Caco-2 (cell line): ENCODE results near the gene VWA8. TPM values are rescaled to one million over a fixed set of nuclear protein-coding genes. Genes with fewer than 3 reads are reported as not detected.

ENCODE experiments used
- BruUV-seq: library from RNA; stranded (reverse); fragments of 400-500 nt; replicated peaks from 2 replicates; lab custom pipeline; 2021; lab: Mats Ljungman, UMichigan
- CTCF ChIA-PET: fragments of 300-600 bp; sonication (Branson Sonifier 250); formaldehyde crosslinking; loops from one replicate; lab custom pipeline; 2022; ENCODE audit warnings: antibody characterized with exemption; lab: Charles Lee
- POLR2A ChIA-PET: fragments of 300-600 bp; sonication (Branson Sonifier 250); formaldehyde crosslinking; loops from one replicate; lab custom pipeline; 2022; ENCODE audit warnings: antibody characterized with exemption; lab: Charles Lee
- DNase-seq, 2 experiments: peaks; one replicate each; pipeline versions ENCODE4 v3.0.0 to v3.0.0-alpha.2; 2020 to 2022
- H3K27me3 ChIP-seq: replicated peaks from 2 replicates; pipeline ENCODE4 v1.6.0; 2011; ENCODE audit warnings: low read length; ENCODE audit not compliant: control insufficient read depth, insufficient read depth
- H3K36me3 ChIP-seq: 2 replicates; pipeline ENCODE4 v1.5.1; 2011; ENCODE audit warnings: low read length; ENCODE audit not compliant: control insufficient read depth, insufficient read depth
- H3K4me1 ChIP-seq: fragments of 250-450 bp; sonication (Bioruptor Pico); 2 replicates; pipeline ENCODE4 v1.5.1; 2020; ENCODE audit warnings: mild to moderate bottlenecking
- H3K4me3 ChIP-seq: 2 replicates; pipeline ENCODE4 v1.5.1; 2011; ENCODE audit warnings: low read depth, mild to moderate bottlenecking, control low read depth, low read length
- H3K9me3 ChIP-seq: fragments of 250-450 bp; sonication (Bioruptor Pico); 2 replicates; pipeline ENCODE4 v1.5.1; 2020; ENCODE audit warnings: mild to moderate bottlenecking, moderate library complexity
- H3K27ac Mint-ChIP-seq: one replicate; pipeline ENCODE4 v1.8.0; 2022; ENCODE audit warnings: mixed read lengths; ENCODE audit not compliant: unreplicated experiment
- H3K27me3 Mint-ChIP-seq: one replicate; pipeline ENCODE4 v1.8.0; 2022; ENCODE audit warnings: mixed read lengths; ENCODE audit not compliant: insufficient read depth, unreplicated experiment
- H3K36me3 Mint-ChIP-seq: one replicate; pipeline ENCODE4 v1.8.0; 2022; ENCODE audit warnings: mild to moderate bottlenecking, mixed read lengths; ENCODE audit not compliant: insufficient read depth, unreplicated experiment
- H3K4me1 Mint-ChIP-seq: one replicate; pipeline ENCODE4 v1.8.0; 2022; ENCODE audit warnings: low read depth, mixed read lengths; ENCODE audit not compliant: unreplicated experiment
- H3K4me3 Mint-ChIP-seq: one replicate; pipeline ENCODE4 v1.8.0; 2022; ENCODE audit warnings: mild to moderate bottlenecking, moderate library complexity, mixed read lengths; ENCODE audit not compliant: unreplicated experiment
- H3K9me3 Mint-ChIP-seq: one replicate; pipeline ENCODE4 v1.8.0; 2022; ENCODE audit warnings: mixed read lengths; ENCODE audit not compliant: unreplicated experiment
- intact Hi-C: fragments of 100-400 bp; cut with micrococcal nuclease; formaldehyde crosslinking; loops from one replicate; pipeline ENCODE4 v1.10.0; 2022; ENCODE audit not compliant: unreplicated experiment
- total RNA-seq: library from RNA; stranded (reverse); gene quantifications from 2 replicates; pipeline ENCODE4 v1.2.3, GENCODE V29; 2022
- TF ChIP-seq, protein P1 (sequence below), 2 experiments: fragments of 200-600 bp in 1 of 2; IDR thresholded peaks; 1 replicate in 1 of 2; 2 replicates in 1 of 2; pipeline versions ENCODE4 v1.5.1 to v1.8.0; 2011 to 2022; ENCODE audit warnings: antibody characterized with exemption in 1 of 2, control low read depth in 1 of 2, inconsistent platforms in 1 of 2, low read depth in 1 of 2, low read length in 1 of 2, mild to moderate bottlenecking in 1 of 2, moderate library complexity in 1 of 2; ENCODE audit not compliant: insufficient read depth in 1 of 2, severe bottlenecking in 1 of 2, unreplicated experiment in 1 of 2

Gene VWA8
- total RNA-seq, 1 experiment from 2014 or later: 20.7 TPM

GRCh38 chr13:41788552-41788951 lies 172.4 kb downstream of the VWA8 start:
- no peak for DNase-seq
- CTCF ChIA-PET: no interaction called here
- no peak overlapping the region for H3K4me3 ChIP-seq
- H3K9me3 Mint-ChIP-seq: no peaks in the 10 kb centered on the region
- no peaks in the 10 kb centered on the region for H3K27me3 Mint-ChIP-seq
- H3K36me3 ChIP-seq: no peaks in the 10 kb centered on the region; the same call in 1 of the 2 replicates
- H3K9me3 ChIP-seq: no peaks in the 10 kb centered on the region
- H3K4me1 ChIP-seq: no peaks in the 10 kb centered on the region
- intact Hi-C loops: no loop called here
- H3K27me3 ChIP-seq: no peaks in the 10 kb centered on the region
- H3K36me3 Mint-ChIP-seq: no peaks in the 10 kb centered on the region
- no peak overlapping the region for H3K4me3 Mint-ChIP-seq
- BruUV-seq: no TSS peak
- TF ChIP-seq, protein P1, sequence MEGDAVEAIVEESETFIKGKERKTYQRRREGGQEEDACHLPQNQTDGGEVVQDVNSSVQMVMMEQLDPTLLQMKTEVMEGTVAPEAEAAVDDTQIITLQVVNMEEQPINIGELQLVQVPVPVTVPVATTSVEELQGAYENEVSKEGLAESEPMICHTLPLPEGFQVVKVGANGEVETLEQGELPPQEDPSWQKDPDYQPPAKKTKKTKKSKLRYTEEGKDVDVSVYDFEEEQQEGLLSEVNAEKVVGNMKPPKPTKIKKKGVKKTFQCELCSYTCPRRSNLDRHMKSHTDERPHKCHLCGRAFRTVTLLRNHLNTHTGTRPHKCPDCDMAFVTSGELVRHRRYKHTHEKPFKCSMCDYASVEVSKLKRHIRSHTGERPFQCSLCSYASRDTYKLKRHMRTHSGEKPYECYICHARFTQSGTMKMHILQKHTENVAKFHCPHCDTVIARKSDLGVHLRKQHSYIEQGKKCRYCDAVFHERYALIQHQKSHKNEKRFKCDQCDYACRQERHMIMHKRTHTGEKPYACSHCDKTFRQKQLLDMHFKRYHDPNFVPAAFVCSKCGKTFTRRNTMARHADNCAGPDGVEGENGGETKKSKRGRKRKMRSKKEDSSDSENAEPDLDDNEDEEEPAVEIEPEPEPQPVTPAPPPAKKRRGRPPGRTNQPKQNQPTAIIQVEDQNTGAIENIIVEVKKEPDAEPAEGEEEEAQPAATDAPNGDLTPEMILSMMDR (IDR thresholded peaks at IDR 0.05; ENCODE audit: insufficient read depth in 1 of 2, low read depth in 1 of 2, low read length in 1 of 2, severe bottlenecking in 1 of 2, unreplicated experiment in 1 of 2): no peak
- POLR2A ChIA-PET: no interaction called here
- H3K4me1 Mint-ChIP-seq: no peaks in the 10 kb centered on the region
- H3K27ac Mint-ChIP-seq: no peak overlapping the region

DNA sequence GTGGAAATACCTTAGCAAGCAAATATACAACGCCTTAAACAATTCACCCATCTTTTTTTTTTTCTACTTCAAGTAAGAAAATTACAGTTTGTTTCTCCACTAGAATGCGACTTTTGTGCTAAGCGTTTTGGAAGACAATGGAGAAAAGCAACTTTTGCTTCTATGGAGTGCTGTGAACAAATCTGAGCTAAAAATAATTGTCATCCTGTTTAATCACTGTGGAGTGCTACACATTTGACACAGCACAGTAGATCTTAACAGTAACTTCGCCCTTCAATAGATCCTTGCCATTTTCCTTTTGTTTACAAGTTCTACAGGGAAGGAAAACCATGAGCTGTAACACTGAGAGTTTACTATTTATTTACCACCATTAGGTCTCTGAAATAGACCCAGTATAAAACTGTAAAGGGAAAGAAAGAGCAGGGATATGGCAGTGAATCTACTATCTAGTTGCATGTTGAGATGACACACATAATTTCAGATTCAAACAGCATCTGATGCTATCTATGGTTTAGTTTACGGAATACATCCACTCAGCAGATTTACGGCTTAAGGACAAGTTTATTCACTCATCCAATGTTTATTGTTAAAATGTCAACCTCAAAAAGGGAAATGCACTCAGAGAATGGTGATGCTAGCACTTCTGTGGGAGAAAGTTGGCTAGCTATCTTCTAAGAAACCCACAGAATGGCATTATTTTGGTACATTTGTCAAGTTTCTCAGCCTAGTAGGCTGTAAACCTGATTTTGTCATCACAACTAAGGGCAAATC lies 175.3 kb downstream of the VWA8 start:
- TF ChIP-seq, protein P1 (IDR thresholded peaks at IDR 0.05; ENCODE audit: insufficient read depth in 1 of 2, low read depth in 1 of 2, low read length in 1 of 2, severe bottlenecking in 1 of 2, unreplicated experiment in 1 of 2): no peak
- DNase-seq: no peak
- Mint-ChIP-seq H3K4me3 (no peak overlapping the region), H3K9me3 (no peaks in the 10 kb centered on the region), H3K36me3 (no peaks in the 10 kb centered on the region), H3K27ac (no peak overlapping the region), H3K4me1 (no peaks in the 10 kb centered on the region), H3K27me3 (no peaks in the 10 kb centered on the region)
- H3K9me3 ChIP-seq: no peaks in the 10 kb centered on the region
- no peak overlapping the region for H3K4me3 ChIP-seq
- H3K27me3 ChIP-seq: no peaks in the 10 kb centered on the region
- no peaks in the 10 kb centered on the region; the same call in 1 of the 2 replicates for H3K36me3 ChIP-seq
- CTCF ChIA-PET: no interaction called here
- intact Hi-C loops: no loop called here
- BruUV-seq: no TSS peak
- H3K4me1 ChIP-seq: peaks cover 18% of the 10 kb centered on the region
- POLR2A ChIA-PET: no interaction called here

DNA sequence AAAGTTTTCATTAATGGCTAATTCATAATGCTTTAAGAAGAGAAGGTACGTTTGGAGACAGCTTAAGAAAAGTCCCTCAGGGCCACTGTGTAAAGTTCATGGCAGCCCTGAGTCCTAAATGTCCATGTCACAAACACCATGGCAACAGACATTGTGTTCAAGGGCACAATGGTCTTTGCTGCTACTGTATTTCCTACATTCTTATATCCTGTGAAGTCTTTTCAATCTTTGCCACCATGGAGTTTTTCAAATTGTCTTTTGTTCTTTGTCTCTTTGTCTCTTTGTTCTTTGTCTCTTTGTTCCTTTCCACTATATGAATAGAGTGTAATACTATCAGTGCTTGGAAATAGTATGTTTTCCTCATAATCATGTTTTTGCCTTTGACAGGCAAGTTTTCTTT lies 178.8 kb downstream of the VWA8 start:
- no peak for DNase-seq
- H3K36me3 ChIP-seq: no peaks in the 10 kb centered on the region; the same call in 1 of the 2 replicates
- TF ChIP-seq, protein P1 (IDR thresholded peaks at IDR 0.05; ENCODE audit: insufficient read depth in 1 of 2, low read depth in 1 of 2, low read length in 1 of 2, severe bottlenecking in 1 of 2, unreplicated experiment in 1 of 2): no peak
- no peak overlapping the region for H3K4me3 ChIP-seq
- Mint-ChIP-seq H3K9me3 (no peaks in the 10 kb centered on the region), H3K27ac (no peak overlapping the region), H3K36me3 (no peaks in the 10 kb centered on the region), H3K4me1 (peaks cover 3% of the 10 kb centered on the region), H3K27me3 (no peaks in the 10 kb centered on the region), H3K4me3 (no peak overlapping the region)
- H3K27me3 ChIP-seq: no peaks in the 10 kb centered on the region
- intact Hi-C loops: no loop called here
- H3K4me1 ChIP-seq: peaks cover 31% of the 10 kb centered on the region
- CTCF ChIA-PET: no interaction called here
- H3K9me3 ChIP-seq: no peaks in the 10 kb centered on the region
- no TSS peak for BruUV-seq
- POLR2A ChIA-PET: no interaction called here
